NB4 (cell line): ENCODE data around the gene L3HYPDH.
"Not testable (repeated sequence)": the region's sequence is repeated elsewhere in the genome, so short reads cannot be mapped to it uniquely, and the experiment has no call there.

Source experiments
- CTCF ChIP-seq: IDR thresholded peaks from one replicate; pipeline ENCODE4 v1.5.1; 2012; ENCODE audit warnings: low read depth, low read length
- MAX ChIP-seq: IDR thresholded peaks from 2 replicates; pipeline ENCODE4 v1.6.1; 2011; ENCODE audit warnings: low read depth, low read length
- MYC ChIP-seq: IDR thresholded peaks from 2 replicates; pipeline ENCODE4 v1.6.1; 2011; ENCODE audit warnings: low read depth, low read length
- POLR2A ChIP-seq: IDR thresholded peaks from 2 replicates; pipeline ENCODE4 v1.6.1; 2011; ENCODE audit warnings: mild to moderate bottlenecking; ENCODE audit not compliant: insufficient read length; ENCODE audit errors: extremely low read depth

GRCh38 chr14:59448673-59449072 lies 35.5 kb downstream of the L3HYPDH start:
- TF ChIP-seq CTCF, POLR2A, MYC, MAX: not testable (repeated sequence)
